Activated T-helper 2 cell treated with anti-CD3 and anti-CD28 coated beads, Interferon-gamma antibody, Interleukin-2, Interleukin-4, amounts not matched to agents 10 μg/mL and 5 μg/mL and 100 μg/mL, durations not matched to agents 14 hours and 24 hours and 36 hours (primary cell): ENCODE data around the gene BCAS3. TPM values are rescaled to one million over a fixed set of nuclear protein-coding genes. Genes with fewer than 3 reads are reported as not detected.
"Not testable (repeated sequence)": the region's sequence is repeated elsewhere in the genome, so short reads cannot be mapped to it uniquely, and the experiment has no call there.

Experiments used
- DNase-seq: peaks from one replicate; pipeline ENCODE4 v3.0.0; 2021; ENCODE audit warnings: low spot score
- H3K27ac Mint-ChIP-seq: one replicate; pipeline ENCODE4 v1.8.0; 2021; ENCODE audit warnings: mixed read lengths
- H3K27me3 Mint-ChIP-seq: one replicate; pipeline ENCODE4 v1.8.0; 2021; ENCODE audit warnings: low read depth, mixed read lengths
- H3K36me3 Mint-ChIP-seq: one replicate; pipeline ENCODE4 v1.8.0; 2021; ENCODE audit warnings: low read depth, mixed read lengths
- H3K4me1 Mint-ChIP-seq: one replicate; pipeline ENCODE4 v1.8.0; 2021; ENCODE audit warnings: low read depth, mixed read lengths
- H3K4me3 Mint-ChIP-seq: one replicate; pipeline ENCODE4 v1.8.0; 2021; ENCODE audit warnings: low read depth, mild to moderate bottlenecking, moderate library complexity, mixed read lengths
- H3K9me3 Mint-ChIP-seq: one replicate; pipeline ENCODE4 v1.8.0; 2021; ENCODE audit warnings: mixed read lengths
- intact Hi-C: fragments of 100-400 bp; cut with micrococcal nuclease; formaldehyde crosslinking; loops from one replicate; pipeline ENCODE4 v1.15.1; 2023
- total RNA-seq: library from RNA; stranded (reverse); gene quantifications from 2 replicates; pipeline ENCODE4 v1.2.3, GENCODE V29; 2022

The BCAS3 gene
- total RNA-seq, 1 donor from 2014 or later: 10.7 TPM

DNA sequence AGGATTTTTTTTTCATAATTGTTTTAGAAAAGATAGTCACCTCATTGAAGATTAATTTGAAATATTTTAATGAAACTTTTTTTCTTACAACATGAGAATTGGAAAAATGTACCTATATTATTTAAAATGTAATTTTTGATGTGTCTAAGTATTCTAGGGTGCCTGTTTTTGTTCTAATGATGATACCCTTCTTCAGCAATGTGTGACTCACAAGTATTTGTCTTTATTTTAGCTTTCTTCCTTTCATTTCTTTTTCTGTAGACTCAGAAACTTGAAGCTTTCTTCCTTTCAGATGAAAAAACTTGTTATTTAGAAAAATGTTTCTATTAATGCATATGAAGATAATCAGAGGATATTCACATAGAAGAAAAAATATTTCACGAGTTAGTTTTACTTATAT, 231.8 kb downstream of the BCAS3 start:
- H3K27me3 Mint-ChIP-seq: no peaks in the 10 kb centered on the region
- H3K4me1 Mint-ChIP-seq: no peaks in the 10 kb centered on the region
- H3K27ac Mint-ChIP-seq: no peak overlapping the region
- H3K4me3 Mint-ChIP-seq: no peak overlapping the region
- no peak for DNase-seq
- no peaks in the 10 kb centered on the region for H3K36me3 Mint-ChIP-seq
- intact Hi-C loops: no loop called here
- H3K9me3 Mint-ChIP-seq: no peaks in the 10 kb centered on the region

GRCh38 chr17:60910415-60910814, 232.8 kb downstream of the BCAS3 start:
- no peaks in the 10 kb centered on the region for H3K27me3 Mint-ChIP-seq
- intact Hi-C loops: no loop called here
- DNase-seq: no peak
- no peaks in the 10 kb centered on the region for H3K36me3 Mint-ChIP-seq
- H3K27ac Mint-ChIP-seq: no peak overlapping the region
- H3K9me3 Mint-ChIP-seq: no peaks in the 10 kb centered on the region
- no peaks in the 10 kb centered on the region for H3K4me1 Mint-ChIP-seq
- no peak overlapping the region for H3K4me3 Mint-ChIP-seq

DNA sequence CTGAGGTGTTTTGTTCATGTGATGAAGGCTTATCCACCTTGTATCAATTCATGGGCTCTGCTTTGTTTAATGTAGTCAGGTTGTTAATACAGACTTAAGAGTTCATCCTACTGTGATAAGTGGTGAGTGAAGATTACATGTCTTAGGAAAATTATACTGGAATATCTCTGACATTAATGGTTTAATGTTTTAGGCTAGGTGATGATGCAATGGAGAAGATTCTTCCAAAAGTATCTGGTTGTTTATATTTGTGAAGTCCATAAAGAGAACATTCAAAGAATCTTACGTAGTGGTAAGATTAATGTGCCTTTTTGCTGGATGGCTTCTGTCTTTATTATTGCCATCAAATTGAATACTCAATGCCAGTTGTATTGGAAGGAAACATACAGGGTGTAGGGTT, 236.4 kb downstream of the BCAS3 start:
- DNase-seq: no peak
- H3K27me3 Mint-ChIP-seq: no peaks in the 10 kb centered on the region
- H3K4me3 Mint-ChIP-seq: no peak overlapping the region
- H3K36me3 Mint-ChIP-seq: no peaks in the 10 kb centered on the region
- no peaks in the 10 kb centered on the region for H3K9me3 Mint-ChIP-seq
- no peaks in the 10 kb centered on the region for H3K4me1 Mint-ChIP-seq
- no peak overlapping the region for H3K27ac Mint-ChIP-seq
- intact Hi-C loops: no loop called here

DNA sequence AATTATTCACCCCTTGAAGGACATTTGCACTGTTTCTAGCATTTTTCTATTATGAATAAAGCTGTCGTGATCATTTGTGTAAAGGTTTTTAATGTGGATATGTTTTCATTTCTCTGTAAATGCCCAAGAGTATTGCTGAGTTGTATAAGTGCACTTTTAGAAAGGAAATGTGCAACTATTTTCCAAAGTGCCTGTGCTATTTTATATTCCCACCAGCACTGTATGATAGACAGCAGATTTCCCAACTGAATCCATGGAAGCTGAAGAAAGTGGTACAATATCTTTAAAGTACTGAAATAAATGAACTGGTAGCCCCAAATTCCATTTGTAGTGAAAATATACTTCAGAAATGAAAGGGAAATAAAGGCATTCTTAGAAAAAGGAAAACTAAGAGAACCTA, 238.4 kb downstream of the BCAS3 start:
- no peak overlapping the region for H3K27ac Mint-ChIP-seq
- no peak overlapping the region for H3K4me3 Mint-ChIP-seq
- no peaks in the 10 kb centered on the region for H3K27me3 Mint-ChIP-seq
- no peak for DNase-seq
- intact Hi-C loops: no loop called here
- H3K9me3 Mint-ChIP-seq: no peaks in the 10 kb centered on the region
- H3K4me1 Mint-ChIP-seq: no peaks in the 10 kb centered on the region
- no peaks in the 10 kb centered on the region for H3K36me3 Mint-ChIP-seq

DNA sequence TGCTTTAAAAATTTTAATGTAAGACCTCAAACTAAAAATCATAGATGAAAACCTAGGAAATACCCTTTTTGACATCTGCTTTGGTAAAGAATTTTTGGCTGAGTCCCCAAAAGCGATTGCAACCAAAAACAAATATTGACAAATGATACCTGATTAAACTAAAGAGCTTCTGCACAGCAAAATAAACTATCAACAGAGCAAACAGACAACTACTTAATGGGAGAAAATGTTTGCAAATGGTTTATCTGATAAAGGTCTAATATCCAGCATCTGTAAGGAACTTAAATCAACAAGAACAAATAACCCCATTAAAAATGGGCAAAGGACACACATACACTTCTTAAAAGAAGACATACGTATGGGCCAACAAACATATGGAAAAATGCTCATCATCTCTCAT, 242.5 kb downstream of the BCAS3 start:
- intact Hi-C loops: no loop called here
- Mint-ChIP-seq H3K27me3 (no peaks in the 10 kb centered on the region), H3K36me3 (no peaks in the 10 kb centered on the region), H3K9me3 (no peaks in the 10 kb centered on the region), H3K4me3 (no peak overlapping the region), H3K27ac (no peak overlapping the region), H3K4me1 (no peaks in the 10 kb centered on the region)
- no peak for DNase-seq

DNA sequence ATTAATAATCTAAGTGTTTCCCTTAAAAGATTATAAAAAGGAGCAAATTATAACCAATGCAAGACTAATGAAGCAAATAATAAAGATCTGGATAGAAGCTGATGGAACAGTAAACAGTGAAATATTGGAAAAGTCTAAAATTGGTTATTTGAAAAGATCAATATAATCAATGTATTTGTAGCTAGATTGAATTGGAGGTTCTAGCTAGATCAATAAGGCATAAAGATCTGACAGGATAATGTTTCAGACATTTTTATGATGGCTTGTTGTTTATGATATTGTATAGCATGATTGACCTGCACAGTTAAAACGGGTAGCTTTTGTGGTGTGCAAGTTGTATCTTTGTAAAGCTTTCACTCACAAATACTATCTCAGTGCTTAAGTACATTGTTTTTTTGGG, 245.3 kb downstream of the BCAS3 start:
- H3K4me3 Mint-ChIP-seq: no peak overlapping the region
- no peak for DNase-seq
- H3K36me3 Mint-ChIP-seq: no peaks in the 10 kb centered on the region
- H3K27me3 Mint-ChIP-seq: peaks cover 5% of the 10 kb centered on the region
- no peaks in the 10 kb centered on the region for H3K9me3 Mint-ChIP-seq
- intact Hi-C loops: no loop called here
- no peaks in the 10 kb centered on the region for H3K4me1 Mint-ChIP-seq
- no peak overlapping the region for H3K27ac Mint-ChIP-seq

GRCh38 chr17:60926466-60927183, 249.0 kb downstream of the BCAS3 start:
- no peaks in the 10 kb centered on the region for H3K9me3 Mint-ChIP-seq
- peaks cover 5% of the 10 kb centered on the region for H3K27me3 Mint-ChIP-seq
- H3K36me3 Mint-ChIP-seq: no peaks in the 10 kb centered on the region
- DNase-seq: no peak
- no peaks in the 10 kb centered on the region for H3K4me1 Mint-ChIP-seq
- intact Hi-C loops: no loop called here
- no peak overlapping the region for H3K4me3 Mint-ChIP-seq
- H3K27ac Mint-ChIP-seq: no peak overlapping the region

DNA sequence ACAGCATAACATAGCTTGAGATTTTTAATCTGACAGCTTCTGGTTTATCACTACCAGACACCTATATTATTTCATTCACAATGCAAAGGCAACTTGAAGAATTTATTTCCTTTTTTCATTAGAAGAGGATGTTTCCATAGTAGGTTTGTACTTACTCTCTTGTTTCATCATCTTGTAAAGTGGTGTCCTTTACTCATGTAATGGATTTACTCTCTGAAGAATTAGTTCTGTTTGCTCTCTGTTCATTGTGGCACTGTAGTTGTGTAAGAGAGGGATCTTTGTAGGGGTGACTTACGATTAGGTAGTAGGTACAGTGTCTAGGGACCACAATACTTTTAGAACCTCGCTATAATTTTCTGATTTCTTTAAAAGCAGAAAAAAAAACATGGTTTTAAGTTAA, 256.1 kb downstream of the BCAS3 start:
- no peaks in the 10 kb centered on the region for H3K9me3 Mint-ChIP-seq
- no peak overlapping the region for H3K27ac Mint-ChIP-seq
- peaks cover 2% of the 10 kb centered on the region for H3K27me3 Mint-ChIP-seq
- no peak overlapping the region for H3K4me3 Mint-ChIP-seq
- H3K4me1 Mint-ChIP-seq: no peaks in the 10 kb centered on the region
- H3K36me3 Mint-ChIP-seq: no peaks in the 10 kb centered on the region
- no peak for DNase-seq
- intact Hi-C loops: no loop called here

- intact Hi-C loops: no loop called here
- DNase-seq: no peak
- no peak overlapping the region for H3K27ac Mint-ChIP-seq
- H3K9me3 Mint-ChIP-seq: no peaks in the 10 kb centered on the region
- H3K4me1 Mint-ChIP-seq: no peaks in the 10 kb centered on the region
- H3K4me3 Mint-ChIP-seq: no peak overlapping the region
- no peaks in the 10 kb centered on the region for H3K36me3 Mint-ChIP-seq
- peaks cover 2% of the 10 kb centered on the region for H3K27me3 Mint-ChIP-seq
Observed at GRCh38 chr17:60934723-60935122, 257.1 kb downstream of the BCAS3 start.

- H3K4me1 Mint-ChIP-seq, H3K36me3 Mint-ChIP-seq, intact Hi-C loops, H3K9me3 Mint-ChIP-seq, H3K4me3 Mint-ChIP-seq, DNase-seq, H3K27ac Mint-ChIP-seq, H3K27me3 Mint-ChIP-seq: not testable (repeated sequence)
Observed at GRCh38 chr17:60935991-60936390, 258.3 kb downstream of the BCAS3 start.

DNA sequence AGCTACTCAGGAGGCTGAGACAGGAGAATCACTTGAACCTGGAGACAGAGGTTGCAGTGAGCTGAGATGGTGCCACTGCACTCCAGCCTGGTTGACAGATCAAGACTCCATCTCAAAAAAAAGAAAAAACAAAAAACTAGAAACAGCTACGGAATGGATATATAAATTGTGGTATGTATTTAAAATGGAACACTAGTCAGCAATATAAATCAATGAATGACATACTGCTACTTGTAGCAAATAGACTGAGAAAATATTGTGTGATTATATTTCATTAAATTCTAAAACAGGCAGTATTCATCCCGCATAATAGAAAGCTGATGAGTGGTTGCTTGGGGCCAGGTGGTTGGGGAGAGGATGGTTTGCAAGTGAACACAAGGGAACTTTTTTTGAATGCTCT, 261.7 kb downstream of the BCAS3 start:
- Mint-ChIP-seq H3K4me3 (no peak overlapping the region), H3K9me3 (no peaks in the 10 kb centered on the region), H3K36me3 (no peaks in the 10 kb centered on the region), H3K27me3 (peaks cover 3% of the 10 kb centered on the region), H3K27ac (no peak overlapping the region), H3K4me1 (no peaks in the 10 kb centered on the region)
- intact Hi-C loops: no loop called here
- no peak for DNase-seq

GRCh38 chr17:60941028-60941427, 263.4 kb downstream of the BCAS3 start:
- no peak for DNase-seq
- Mint-ChIP-seq H3K4me1 (no peaks in the 10 kb centered on the region), H3K4me3 (no peak overlapping the region), H3K27ac (no peak overlapping the region), H3K27me3 (peaks cover 3% of the 10 kb centered on the region), H3K9me3 (no peaks in the 10 kb centered on the region), H3K36me3 (no peaks in the 10 kb centered on the region)
- intact Hi-C loops: no loop called here

DNA sequence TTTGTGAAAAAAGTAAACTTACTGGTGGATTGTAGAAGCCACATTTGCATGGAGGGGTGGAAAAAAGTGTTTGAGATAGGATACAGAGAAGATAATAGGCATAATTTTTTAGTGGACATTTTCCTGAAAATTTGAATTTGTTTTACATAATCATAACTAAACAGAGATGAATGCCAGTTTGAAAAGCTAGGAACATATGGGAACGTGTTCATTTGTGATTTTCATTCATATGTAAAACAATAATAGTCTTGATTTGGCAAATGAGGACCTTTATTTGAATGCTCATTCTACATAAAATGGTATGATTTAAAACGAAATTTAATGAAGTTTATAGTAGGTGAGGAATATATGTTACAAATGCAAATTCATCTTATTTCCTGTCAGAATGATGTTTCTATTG, 263.9 kb downstream of the BCAS3 start:
- Mint-ChIP-seq H3K36me3 (no peaks in the 10 kb centered on the region), H3K27me3 (peaks cover 3% of the 10 kb centered on the region), H3K9me3 (no peaks in the 10 kb centered on the region), H3K27ac (no peak overlapping the region), H3K4me3 (no peak overlapping the region), H3K4me1 (no peaks in the 10 kb centered on the region)
- intact Hi-C loops: no loop called here
- DNase-seq: no peak

- no peaks in the 10 kb centered on the region for H3K9me3 Mint-ChIP-seq
- no peaks in the 10 kb centered on the region for H3K36me3 Mint-ChIP-seq
- no peak overlapping the region for H3K27ac Mint-ChIP-seq
- intact Hi-C loops: no loop called here
- peaks cover 1% of the 10 kb centered on the region for H3K27me3 Mint-ChIP-seq
- H3K4me3 Mint-ChIP-seq: no peak overlapping the region
- no peak for DNase-seq
- no peaks in the 10 kb centered on the region for H3K4me1 Mint-ChIP-seq
Observed at GRCh38 chr17:60944751-60945150, 267.1 kb downstream of the BCAS3 start.
